GM10248 (cell line): ENCODE results near the gene UBL4A.

Experiments
- CTCF ChIA-PET: fragments of 300-600 bp; sonication (Branson Sonifier 250); formaldehyde crosslinking; extraction: SDS; loops from one replicate; lab custom pipeline; 2021; ENCODE audit warnings: antibody characterized with exemption; lab: Yijun Ruan, JAX
- POLR2A ChIA-PET: fragments of 350-650 bp; sonication (Branson Sonifier 250); formaldehyde crosslinking; extraction: SDS; loops from one replicate; lab custom pipeline; 2020; ENCODE audit warnings: antibody characterized with exemption; lab: Yijun Ruan, JAX
- DNase-seq: peaks from one replicate; pipeline ENCODE4 v3.0.0; 2012; ENCODE audit errors: extremely low spot score
- TF ChIP-seq, protein P1 (sequence below): IDR thresholded peaks from 2 replicates; pipeline ENCODE4 v1.5.1; 2012; ENCODE audit warnings: mild to moderate bottlenecking, low read depth; ENCODE audit errors: extremely low read depth, missing control alignments, control extremely low read depth

Gene UBL4A

DNA sequence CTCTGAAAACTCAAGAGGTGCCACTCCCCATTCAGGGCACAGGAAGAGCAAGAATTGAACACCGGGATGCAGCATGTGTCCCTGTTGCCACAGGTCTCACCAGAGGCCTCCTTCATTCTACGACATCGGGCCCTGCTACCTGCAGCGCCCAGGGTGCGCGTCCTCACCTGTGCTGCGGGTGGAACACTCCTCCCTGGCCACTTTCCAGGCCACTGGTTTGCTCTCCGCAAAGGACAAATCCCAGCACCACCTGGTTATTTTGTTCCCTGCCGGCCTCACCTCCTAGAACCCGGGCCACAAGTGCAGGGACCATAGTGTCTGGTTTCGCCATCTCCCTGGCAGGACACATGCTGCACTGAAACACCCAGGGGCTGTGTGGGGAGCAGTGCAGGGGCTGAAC, 43.9 kb upstream of the UBL4A start:
- DNase-seq: no peak
- ChIA-PET CTCF (no interaction called here), POLR2A (no interaction called here)
- TF ChIP-seq, protein P1, sequence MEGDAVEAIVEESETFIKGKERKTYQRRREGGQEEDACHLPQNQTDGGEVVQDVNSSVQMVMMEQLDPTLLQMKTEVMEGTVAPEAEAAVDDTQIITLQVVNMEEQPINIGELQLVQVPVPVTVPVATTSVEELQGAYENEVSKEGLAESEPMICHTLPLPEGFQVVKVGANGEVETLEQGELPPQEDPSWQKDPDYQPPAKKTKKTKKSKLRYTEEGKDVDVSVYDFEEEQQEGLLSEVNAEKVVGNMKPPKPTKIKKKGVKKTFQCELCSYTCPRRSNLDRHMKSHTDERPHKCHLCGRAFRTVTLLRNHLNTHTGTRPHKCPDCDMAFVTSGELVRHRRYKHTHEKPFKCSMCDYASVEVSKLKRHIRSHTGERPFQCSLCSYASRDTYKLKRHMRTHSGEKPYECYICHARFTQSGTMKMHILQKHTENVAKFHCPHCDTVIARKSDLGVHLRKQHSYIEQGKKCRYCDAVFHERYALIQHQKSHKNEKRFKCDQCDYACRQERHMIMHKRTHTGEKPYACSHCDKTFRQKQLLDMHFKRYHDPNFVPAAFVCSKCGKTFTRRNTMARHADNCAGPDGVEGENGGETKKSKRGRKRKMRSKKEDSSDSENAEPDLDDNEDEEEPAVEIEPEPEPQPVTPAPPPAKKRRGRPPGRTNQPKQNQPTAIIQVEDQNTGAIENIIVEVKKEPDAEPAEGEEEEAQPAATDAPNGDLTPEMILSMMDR: no peak

DNA sequence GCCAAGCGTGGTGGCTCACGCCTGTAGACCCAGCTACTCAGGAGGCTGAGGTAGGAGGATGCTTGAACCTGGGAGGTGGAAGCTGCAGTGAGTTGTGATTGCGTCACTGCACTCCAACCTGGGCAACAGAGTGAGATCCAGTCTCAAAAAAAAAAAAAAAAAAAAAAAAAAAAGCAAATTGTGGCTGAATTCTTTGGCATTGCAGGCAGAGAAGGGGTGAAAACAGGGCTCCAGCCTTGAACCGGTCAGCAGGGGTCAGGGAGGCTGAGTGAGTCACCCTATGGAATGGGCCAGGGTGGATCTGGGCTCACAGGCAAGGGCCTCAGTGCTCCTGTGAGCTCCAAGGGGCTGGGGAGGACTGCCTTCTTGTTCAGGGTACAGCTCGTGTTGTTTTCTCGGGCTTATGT, 42.8 kb upstream of the UBL4A start:
- TF ChIP-seq, protein P1: no peak
- no peak for DNase-seq
- ChIA-PET POLR2A (no interaction called here), CTCF (interaction anchor here (0.7 to 2.6 kb wide), 2 partner anchors 10 to 154 kb away, joined by 3 to 27 read pairs; partner anchors contain the start of gene FLNA)

DNA sequence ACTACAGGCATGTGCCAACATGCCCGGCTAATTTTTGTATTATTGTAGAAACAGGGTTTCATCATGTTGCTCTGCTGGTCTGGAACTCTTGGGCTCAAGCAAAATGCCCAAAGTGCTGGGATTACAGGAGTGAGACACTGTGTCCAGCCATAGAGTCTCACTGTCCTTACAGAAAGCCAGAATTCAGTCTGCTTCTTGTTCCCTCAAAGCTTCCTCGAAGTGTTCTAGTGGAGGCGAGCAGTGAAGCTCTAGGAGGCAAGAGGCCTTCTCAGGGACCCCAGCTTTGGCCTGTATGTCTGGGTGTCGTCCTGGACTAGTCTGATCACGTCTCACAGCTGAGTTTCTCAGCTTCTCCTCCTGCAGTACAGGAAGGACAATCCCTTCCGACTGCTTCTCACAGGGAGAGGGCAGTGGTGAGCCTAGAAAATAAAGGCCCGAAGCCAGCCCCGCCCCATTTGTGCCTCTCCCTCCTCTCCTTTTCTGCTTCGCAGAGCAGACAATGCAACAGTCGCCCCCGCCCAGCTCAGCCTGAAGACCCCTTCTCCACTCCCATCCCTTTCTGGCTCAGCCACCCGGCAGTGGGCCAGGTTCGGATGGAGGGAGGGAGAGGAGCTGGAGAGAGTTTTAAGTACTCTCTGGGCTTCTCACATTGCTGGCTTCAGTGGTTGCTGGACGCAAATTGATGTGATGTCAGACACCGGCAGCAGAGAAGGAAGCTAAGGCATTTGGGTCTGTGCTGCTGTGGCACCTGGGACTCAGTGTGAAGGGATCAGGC, 40.7 kb upstream of the UBL4A start:
- CTCF ChIA-PET: interaction anchor here (0.7 to 2.6 kb wide), 23 partner anchors 9 to 461 kb away, joined by 3 to 27 read pairs (median 4); partner anchors contain the start of genes EMD and FLNA
- peak; percentile 67 for DNase-seq
- POLR2A ChIA-PET: no interaction called here
- TF ChIP-seq, protein P1: peak; percentile 43

DNA sequence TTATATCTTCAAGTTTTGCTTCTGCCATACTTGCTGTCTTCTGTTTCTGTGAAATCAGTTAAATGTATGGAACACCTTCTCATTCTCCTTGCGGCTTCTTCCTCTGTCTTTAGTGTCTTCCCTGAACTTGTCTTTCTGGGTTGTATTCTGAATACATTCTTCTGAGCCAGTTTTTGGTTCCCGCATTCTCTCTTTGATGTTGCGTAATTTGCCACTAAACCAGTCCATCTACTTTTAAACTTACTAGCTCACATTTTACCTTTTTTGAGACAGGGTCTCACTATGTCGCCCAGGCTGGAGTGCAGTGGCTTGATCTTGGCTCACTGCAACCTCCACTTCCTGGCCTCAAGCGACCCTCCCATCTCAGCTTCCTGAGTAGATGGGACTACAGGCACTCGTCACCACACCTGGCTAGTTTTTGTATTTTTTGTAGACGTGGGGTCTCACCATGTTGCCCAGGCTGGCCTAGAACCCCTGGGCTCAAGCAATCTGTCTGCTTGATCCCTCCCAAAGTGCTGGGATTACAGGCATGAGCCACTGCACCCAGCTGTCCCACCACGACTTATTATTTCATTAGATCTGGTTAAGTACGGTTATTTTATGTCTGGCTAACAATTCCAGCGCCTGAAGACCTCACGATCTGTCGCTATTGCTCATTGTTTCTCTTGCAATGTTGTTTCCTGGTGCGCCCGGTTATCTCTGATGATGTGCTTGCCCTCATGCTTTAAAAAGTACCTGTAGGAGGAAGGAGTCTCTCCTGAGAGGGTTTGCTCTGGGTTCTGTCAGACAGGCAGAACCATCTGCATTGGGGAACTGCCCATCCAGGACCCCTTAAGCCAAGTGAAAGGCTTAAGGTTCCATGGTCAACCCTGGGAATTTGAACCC, 39.4 kb upstream of the UBL4A start:
- ChIA-PET POLR2A (no interaction called here), CTCF (interaction anchor here (1.0 to 2.4 kb wide), 7 partner anchors 8 to 147 kb away, joined by 3 to 9 read pairs (median 6); partner anchors contain the start of gene EMD)
- TF ChIP-seq, protein P1: no peak
- DNase-seq: no peak

DNA sequence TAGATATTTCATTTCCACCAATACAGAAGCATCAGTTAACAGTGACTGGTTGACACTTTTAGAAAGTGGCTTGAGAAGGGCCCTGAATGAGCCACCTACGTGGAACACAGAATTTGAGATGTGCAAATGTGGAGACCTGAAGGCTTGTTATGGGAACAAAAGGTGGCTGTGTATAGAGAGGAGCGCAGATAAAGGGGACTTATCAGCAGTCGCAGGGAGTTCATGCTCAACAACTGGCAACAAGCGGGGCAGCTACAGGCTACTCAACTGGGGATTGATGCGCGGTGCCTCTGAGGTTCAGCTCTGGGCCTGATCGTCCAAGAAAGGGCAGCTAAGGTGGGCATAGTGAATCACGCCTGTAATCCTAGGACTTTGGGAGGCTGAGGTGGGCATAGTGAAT, 33.0 kb upstream of the UBL4A start:
- TF ChIP-seq, protein P1: no peak
- no peak for DNase-seq
- CTCF ChIA-PET: interaction anchor here (0.8 to 2.2 kb wide), 3 partner anchors 8 to 146 kb away, joined by 3 to 9 read pairs (median 3); no protein-coding TSS in a partner anchor
- POLR2A ChIA-PET: no interaction called here
